ENCODE data around the gene PTPRM. TPM values are rescaled to one million over a fixed set of nuclear protein-coding genes. Genes with fewer than 3 reads are reported as not detected.

Gene PTPRM
- total RNA-seq, 1 experiment from 2014 or later, result 6.2 TPM

DNA sequence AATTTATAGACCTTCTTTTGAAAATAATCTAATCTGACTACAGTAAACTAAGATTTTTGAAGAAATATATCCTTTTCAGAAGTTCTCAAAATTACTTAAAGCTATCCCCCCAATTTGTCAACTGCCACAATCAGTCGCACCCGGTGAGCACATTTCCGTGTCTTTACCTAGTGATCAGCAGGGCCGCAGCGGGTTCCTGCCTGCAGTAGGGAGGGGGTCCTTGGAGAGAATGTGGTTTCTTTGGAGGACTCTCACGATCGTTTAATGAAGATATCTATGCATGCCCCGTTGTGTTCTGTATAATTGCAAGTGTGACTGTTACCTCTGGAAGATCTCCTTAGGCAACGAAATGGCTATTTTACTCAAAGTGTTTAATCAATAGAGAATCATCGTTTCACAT is 790.2 kb downstream of the PTPRM start:
- H3K9me3 Mint-ChIP-seq, result peaks cover under 1% of the 10 kb centered on the region in 2 experiments; a peak in 2 of 5 replicates
- Histone ChIP-seq H2AFZ (ENCODE audit: low read length) (no peak overlapping the region), H2BK12ac (ENCODE audit: insufficient read length, low read depth, low read length) (no peak overlapping the region), H2BK120ac (ENCODE audit: low read depth, low read length, poor library complexity, severe bottlenecking) (no peak overlapping the region), H2BK20ac (ENCODE audit: low read depth, low read length, poor library complexity, severe bottlenecking) (no peak overlapping the region), H3K79me2 (ENCODE audit: insufficient read depth, low read length) (no peaks in the 10 kb centered on the region), H3K56ac (ENCODE audit: insufficient read length, low read depth, low read length) (no peak overlapping the region), H2AK5ac (ENCODE audit: insufficient read length, low read length) (no peak overlapping the region), H2BK15ac (ENCODE audit: low read depth, low read length) (no peak overlapping the region), H3K18ac (ENCODE audit: insufficient read length, low read depth, low read length) (no peak overlapping the region), H3K79me1 (ENCODE audit: insufficient read depth, low read depth, low read length, poor library complexity, severe bottlenecking) (no peaks in the 10 kb centered on the region), H4K91ac (ENCODE audit: insufficient read length, low read depth, low read length) (no peak overlapping the region), H3K14ac (ENCODE audit: insufficient read depth, low read length) (no peak overlapping the region), H3K9me3 (ENCODE audit: control insufficient read depth, low read depth, low read length) (no peaks in the 10 kb centered on the region), H4K8ac (replicated peaks; ENCODE audit: insufficient read length, low read depth, low read length) (no peak overlapping the region), H3T11ph (ENCODE audit: low read length) (no peak overlapping the region), H3K9ac (ENCODE audit: extremely low read depth, insufficient read length, low read length) (no peak overlapping the region), H3K4me2 (ENCODE audit: insufficient read depth, insufficient read length, low read length) (no peak overlapping the region), H3K4me1 (ENCODE audit: insufficient read depth, low read length) (no peaks in the 10 kb centered on the region; the same call in none of the 2 replicates), H3K23ac (ENCODE audit: insufficient read length, low read depth, low read length) (no peak overlapping the region), H3K4ac (ENCODE audit: low read depth, low read length) (no peak overlapping the region), H3K23me2 (ENCODE audit: insufficient read length, low read depth, low read length, poor library complexity, severe bottlenecking) (no peaks in the 10 kb centered on the region), H3K27ac (ENCODE audit: insufficient read length, low read depth, low read length) (no peak overlapping the region), H4K5ac (ENCODE audit: insufficient read length, low read depth, low read length) (no peak overlapping the region), H2BK5ac (ENCODE audit: insufficient read length, low read length) (no peak overlapping the region), H4K20me1 (ENCODE audit: control insufficient read depth, insufficient read depth, insufficient read length) (no peaks in the 10 kb centered on the region), H3K27me3 (ENCODE audit: insufficient read depth, low read length) (no peaks in the 10 kb centered on the region)
- H3K36me3 Mint-ChIP-seq (ENCODE audit: insufficient read depth in 1 of 3, low read depth in 3 of 3), result peaks cover 0 to 3% (median 0%) of the 10 kb centered on the region in 3 experiments; a peak in 3 of 7 replicates
- no peak overlapping the region for H3K4me3 Mint-ChIP-seq
- DNase-seq, result no peak
- H3K27ac Mint-ChIP-seq, result no peak overlapping the region
- H3K27me3 Mint-ChIP-seq (ENCODE audit: low read depth), result no peaks in the 10 kb centered on the region
- TF ChIP-seq, protein P1, sequence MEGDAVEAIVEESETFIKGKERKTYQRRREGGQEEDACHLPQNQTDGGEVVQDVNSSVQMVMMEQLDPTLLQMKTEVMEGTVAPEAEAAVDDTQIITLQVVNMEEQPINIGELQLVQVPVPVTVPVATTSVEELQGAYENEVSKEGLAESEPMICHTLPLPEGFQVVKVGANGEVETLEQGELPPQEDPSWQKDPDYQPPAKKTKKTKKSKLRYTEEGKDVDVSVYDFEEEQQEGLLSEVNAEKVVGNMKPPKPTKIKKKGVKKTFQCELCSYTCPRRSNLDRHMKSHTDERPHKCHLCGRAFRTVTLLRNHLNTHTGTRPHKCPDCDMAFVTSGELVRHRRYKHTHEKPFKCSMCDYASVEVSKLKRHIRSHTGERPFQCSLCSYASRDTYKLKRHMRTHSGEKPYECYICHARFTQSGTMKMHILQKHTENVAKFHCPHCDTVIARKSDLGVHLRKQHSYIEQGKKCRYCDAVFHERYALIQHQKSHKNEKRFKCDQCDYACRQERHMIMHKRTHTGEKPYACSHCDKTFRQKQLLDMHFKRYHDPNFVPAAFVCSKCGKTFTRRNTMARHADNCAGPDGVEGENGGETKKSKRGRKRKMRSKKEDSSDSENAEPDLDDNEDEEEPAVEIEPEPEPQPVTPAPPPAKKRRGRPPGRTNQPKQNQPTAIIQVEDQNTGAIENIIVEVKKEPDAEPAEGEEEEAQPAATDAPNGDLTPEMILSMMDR (conservative IDR thresholded peaks at IDR 0.05), result no peak
- WGBS (ENCODE audit: extremely low coverage, insufficient read length, low lambda C conversion rate), result no CpG with 5 or more reads among the region's 10 CpGs
- peaks cover 18 to 19% of the 10 kb centered on the region in 2 experiments for H3K4me1 Mint-ChIP-seq
